Endothelial cell of umbilical vein (primary cell): Measurements from ENCODE around the gene MAPKAPK2.

Experiments
- CTCF ChIP-seq, 2 donors: IDR thresholded peaks; 1 replicate in 1 of 2; 2 replicates in 1 of 2; pipeline ENCODE4 v1.5.1; 2011; ENCODE audit warnings: low read length in 2 of 2, mild to moderate bottlenecking in 2 of 2, moderate library complexity in 2 of 2, control low read depth in 1 of 2, inconsistent platforms in 1 of 2, low read depth in 1 of 2; ENCODE audit not compliant: insufficient read depth in 1 of 2; ENCODE audit errors: extremely low read depth in 1 of 2
- POLR2A ChIP-seq: IDR thresholded peaks from 2 replicates; pipeline ENCODE4 v1.6.1; 2012; ENCODE audit warnings: low read depth, mild to moderate bottlenecking, control low read depth, low read length
- POLR2AphosphoS5 ChIP-seq: IDR thresholded peaks from 2 replicates; pipeline ENCODE4 v1.6.1; 2012; ENCODE audit warnings: low read depth, mild to moderate bottlenecking, control low read depth, low read length, moderate library complexity; ENCODE audit not compliant: insufficient read depth

GRCh38 chr1:206776229-206776628 lies 91.5 kb downstream of the MAPKAPK2 start:
- TF ChIP-seq CTCF (IDR thresholded peaks at IDR 0.05; ENCODE audit: extremely low read depth in 1 of 2, insufficient read depth in 1 of 2, low read depth in 1 of 2, low read length in 2 of 2) (no peak), POLR2AphosphoS5 (no peak), POLR2A (no peak)
